Stimulated activated naive CD8-positive, alpha-beta T cell treated with anti-CD3 and anti-CD28 coated beads, Interleukin-15, Interleukin-2, amounts not matched to agents 100 ng/mL and 50 ng/mL, for 24 hours (primary cell): ENCODE results near the gene MDGA2.
"Not testable (repeated sequence)": the region's sequence is repeated elsewhere in the genome, so short reads cannot be mapped to it uniquely, and the experiment has no call there.

ENCODE experiments used
- H3K27ac Mint-ChIP-seq: one replicate; pipeline ENCODE4 v1.8.0; 2021; ENCODE audit warnings: mild to moderate bottlenecking, mixed read lengths
- H3K27me3 Mint-ChIP-seq: one replicate; pipeline ENCODE4 v1.8.0; 2021; ENCODE audit warnings: mixed read lengths
- H3K36me3 Mint-ChIP-seq: one replicate; pipeline ENCODE4 v1.8.0; 2021; ENCODE audit warnings: low read depth, mixed read lengths
- H3K4me1 Mint-ChIP-seq: one replicate; pipeline ENCODE4 v1.8.0; 2021; ENCODE audit warnings: low read depth, mixed read lengths
- H3K4me3 Mint-ChIP-seq: one replicate; pipeline ENCODE4 v1.8.0; 2021; ENCODE audit warnings: mild to moderate bottlenecking, mixed read lengths
- H3K9me3 Mint-ChIP-seq: one replicate; pipeline ENCODE4 v1.8.0; 2021; ENCODE audit warnings: mixed read lengths

MDGA2 gene

GRCh38 chr14:46920542-46920941 is 754.9 kb downstream of the MDGA2 start:
- no peak overlapping the region for H3K4me3 Mint-ChIP-seq
- H3K9me3 Mint-ChIP-seq: peaks cover 6% of the 10 kb centered on the region
- H3K36me3 Mint-ChIP-seq: no peaks in the 10 kb centered on the region
- no peaks in the 10 kb centered on the region for H3K4me1 Mint-ChIP-seq
- H3K27ac Mint-ChIP-seq: no peak overlapping the region
- no peaks in the 10 kb centered on the region for H3K27me3 Mint-ChIP-seq

- not testable (repeated sequence) for H3K4me1 Mint-ChIP-seq, H3K36me3 Mint-ChIP-seq, H3K4me3 Mint-ChIP-seq, H3K9me3 Mint-ChIP-seq, H3K27ac Mint-ChIP-seq, H3K27me3 Mint-ChIP-seq
These were observed 759.9 kb downstream of the MDGA2 start for GRCh38 chr14:46915539-46915938.

GRCh38 chr14:46902837-46903236 is 772.6 kb downstream of the MDGA2 start:
- Mint-ChIP-seq H3K9me3 (no peaks in the 10 kb centered on the region), H3K27ac (no peak overlapping the region), H3K27me3 (no peaks in the 10 kb centered on the region), H3K4me3 (no peak overlapping the region), H3K4me1 (no peaks in the 10 kb centered on the region), H3K36me3 (no peaks in the 10 kb centered on the region)

- Mint-ChIP-seq H3K4me1 (no peaks in the 10 kb centered on the region), H3K27me3 (no peaks in the 10 kb centered on the region), H3K27ac (no peak overlapping the region), H3K9me3 (no peaks in the 10 kb centered on the region), H3K4me3 (no peak overlapping the region), H3K36me3 (no peaks in the 10 kb centered on the region)
These were observed 780.9 kb downstream of the MDGA2 start for GRCh38 chr14:46894476-46894875.

- no peaks in the 10 kb centered on the region for H3K36me3 Mint-ChIP-seq
- no peaks in the 10 kb centered on the region for H3K4me1 Mint-ChIP-seq
- no peaks in the 10 kb centered on the region for H3K27me3 Mint-ChIP-seq
- H3K4me3 Mint-ChIP-seq: no peak overlapping the region
- H3K9me3 Mint-ChIP-seq: peaks cover 3% of the 10 kb centered on the region
- H3K27ac Mint-ChIP-seq: no peak overlapping the region
These were observed 788.3 kb downstream of the MDGA2 start for GRCh38 chr14:46887144-46887543.

- Mint-ChIP-seq H3K27me3 (no peaks in the 10 kb centered on the region), H3K9me3 (peaks cover 7% of the 10 kb centered on the region), H3K27ac (no peak overlapping the region), H3K4me1 (no peaks in the 10 kb centered on the region), H3K4me3 (no peak overlapping the region), H3K36me3 (no peaks in the 10 kb centered on the region)
These were observed 789.8 kb downstream of the MDGA2 start for GRCh38 chr14:46885566-46885965.

- H3K9me3 Mint-ChIP-seq: peaks cover 14% of the 10 kb centered on the region
- H3K36me3 Mint-ChIP-seq: no peaks in the 10 kb centered on the region
- H3K4me3 Mint-ChIP-seq: no peak overlapping the region
- no peaks in the 10 kb centered on the region for H3K4me1 Mint-ChIP-seq
- no peaks in the 10 kb centered on the region for H3K27me3 Mint-ChIP-seq
- no peak overlapping the region for H3K27ac Mint-ChIP-seq
These were observed 813.7 kb downstream of the MDGA2 start for GRCh38 chr14:46861753-46862152.

- Mint-ChIP-seq H3K27me3 (no peaks in the 10 kb centered on the region), H3K4me3 (no peak overlapping the region), H3K27ac (no peak overlapping the region), H3K36me3 (no peaks in the 10 kb centered on the region), H3K4me1 (no peaks in the 10 kb centered on the region), H3K9me3 (no peaks in the 10 kb centered on the region)
These were observed 834.3 kb downstream of the MDGA2 start for GRCh38 chr14:46840944-46841720.

- Mint-ChIP-seq H3K36me3 (no peaks in the 10 kb centered on the region), H3K4me3 (no peak overlapping the region), H3K9me3 (peaks cover 8% of the 10 kb centered on the region)
These were observed 855.1 kb downstream of the MDGA2 start for GRCh38 chr14:46820291-46820690.

GRCh38 chr14:46819117-46819516 is 856.3 kb downstream of the MDGA2 start:
- Mint-ChIP-seq H3K36me3 (no peaks in the 10 kb centered on the region), H3K9me3 (peaks cover 8% of the 10 kb centered on the region), H3K27ac (no peak overlapping the region), H3K4me3 (no peak overlapping the region), H3K4me1 (no peaks in the 10 kb centered on the region), H3K27me3 (no peaks in the 10 kb centered on the region)

More at GRCh38 chr14:46820291-46820690, 855.1 kb downstream of the MDGA2 start:
- Mint-ChIP-seq H3K27ac (no peak overlapping the region), H3K27me3 (no peaks in the 10 kb centered on the region), H3K4me1 (no peaks in the 10 kb centered on the region)

GRCh38 chr14:46818147-46818546 is 857.3 kb downstream of the MDGA2 start:
- Mint-ChIP-seq H3K4me1 (no peaks in the 10 kb centered on the region), H3K36me3 (no peaks in the 10 kb centered on the region), H3K27me3 (no peaks in the 10 kb centered on the region), H3K27ac (no peak overlapping the region), H3K4me3 (no peak overlapping the region), H3K9me3 (peaks cover 8% of the 10 kb centered on the region)

- Mint-ChIP-seq H3K4me1 (no peaks in the 10 kb centered on the region), H3K27ac (no peak overlapping the region), H3K27me3 (no peaks in the 10 kb centered on the region), H3K9me3 (peaks cover 7% of the 10 kb centered on the region), H3K4me3 (no peak overlapping the region), H3K36me3 (no peaks in the 10 kb centered on the region)
These were observed 882.3 kb downstream of the MDGA2 start for GRCh38 chr14:46793144-46793543.
